Measurements from ENCODE around the gene MMP10.

MMP10 gene

GRCh38 chr11:102727890-102728289 lies 52.5 kb downstream of the MMP10 start:
- DNase-seq (ENCODE audit: low read depth), result no peak

- DNase-seq (ENCODE audit: low read depth), result no peak
Measured at GRCh38 chr11:102724904-102725500, 55.4 kb downstream of the MMP10 start, which contains the start of gene MMP8. Gene MMP8, minus strand, starts transcription at chr11:102724954. Its CDS starts 99 bp downstream, at chr11:102724855.

GRCh38 chr11:102722821-102723220 lies 57.6 kb downstream of the MMP10 start:
- no peak for DNase-seq (ENCODE audit: low read depth)
